HG03520 (cell line): ENCODE measurements around the gene PCDH9.

Source experiments
- ATAC-seq: cut with Tn5 transposase; IDR thresholded peaks from one replicate; pipeline ENCODE4 v1.9.1; 2021; ENCODE audit warnings: mild to moderate bottlenecking, moderate library complexity; ENCODE audit not compliant: unreplicated experiment

Gene PCDH9

GRCh38 chr13:67094952-67095351 lies 135.2 kb downstream of the PCDH9 start:
- ATAC-seq: no peak

- ATAC-seq: no peak
These were observed 136.1 kb downstream of the PCDH9 start for GRCh38 chr13:67094078-67094477.

- no peak for ATAC-seq
These were observed 138.5 kb downstream of the PCDH9 start for GRCh38 chr13:67091603-67092002.

GRCh38 chr13:67090856-67091255 lies 139.3 kb downstream of the PCDH9 start:
- ATAC-seq: no peak

- ATAC-seq: no peak
These were observed 142.6 kb downstream of the PCDH9 start for GRCh38 chr13:67087527-67087926.

GRCh38 chr13:67086260-67086659 lies 143.9 kb downstream of the PCDH9 start:
- no peak for ATAC-seq

GRCh38 chr13:67084066-67084465 lies 146.1 kb downstream of the PCDH9 start:
- no peak for ATAC-seq

- no peak for ATAC-seq
These were observed 146.6 kb downstream of the PCDH9 start for GRCh38 chr13:67083519-67083918.

- ATAC-seq: no peak
These were observed 149.8 kb downstream of the PCDH9 start for GRCh38 chr13:67080351-67080750.

- no peak for ATAC-seq
These were observed 152.1 kb downstream of the PCDH9 start for GRCh38 chr13:67078062-67078461.

GRCh38 chr13:67077132-67077531 lies 153.0 kb downstream of the PCDH9 start:
- no peak for ATAC-seq

GRCh38 chr13:67076378-67076777 lies 153.8 kb downstream of the PCDH9 start:
- no peak for ATAC-seq

- no peak for ATAC-seq
These were observed 154.9 kb downstream of the PCDH9 start for GRCh38 chr13:67075239-67075638.

GRCh38 chr13:67071918-67072598 lies 158.1 kb downstream of the PCDH9 start:
- ATAC-seq: no peak

GRCh38 chr13:67070306-67070705 lies 159.8 kb downstream of the PCDH9 start:
- ATAC-seq: no peak

- no peak for ATAC-seq
These were observed 160.9 kb downstream of the PCDH9 start for GRCh38 chr13:67069117-67069767.

- ATAC-seq: no peak
These were observed 165.2 kb downstream of the PCDH9 start for GRCh38 chr13:67064920-67065319.

GRCh38 chr13:67063036-67063435 lies 167.1 kb downstream of the PCDH9 start:
- ATAC-seq: no peak

GRCh38 chr13:67062160-67062559 lies 168.0 kb downstream of the PCDH9 start:
- ATAC-seq: no peak

GRCh38 chr13:67061750-67062149 lies 168.4 kb downstream of the PCDH9 start:
- ATAC-seq: no peak

- ATAC-seq: no peak
These were observed 177.3 kb downstream of the PCDH9 start for GRCh38 chr13:67052550-67053490.

GRCh38 chr13:67049744-67050143 lies 180.4 kb downstream of the PCDH9 start:
- no peak for ATAC-seq
